GM18873 (cell line): ENCODE measurements around the gene SPAG7.

Experiments used
- ATAC-seq: cut with Tn5 transposase; IDR thresholded peaks from one replicate; pipeline ENCODE4 v1.9.1; 2021; ENCODE audit warnings: mild to moderate bottlenecking, moderate library complexity, moderate number of reproducible peaks; ENCODE audit not compliant: unreplicated experiment, low FRiP score

The SPAG7 gene

DNA sequence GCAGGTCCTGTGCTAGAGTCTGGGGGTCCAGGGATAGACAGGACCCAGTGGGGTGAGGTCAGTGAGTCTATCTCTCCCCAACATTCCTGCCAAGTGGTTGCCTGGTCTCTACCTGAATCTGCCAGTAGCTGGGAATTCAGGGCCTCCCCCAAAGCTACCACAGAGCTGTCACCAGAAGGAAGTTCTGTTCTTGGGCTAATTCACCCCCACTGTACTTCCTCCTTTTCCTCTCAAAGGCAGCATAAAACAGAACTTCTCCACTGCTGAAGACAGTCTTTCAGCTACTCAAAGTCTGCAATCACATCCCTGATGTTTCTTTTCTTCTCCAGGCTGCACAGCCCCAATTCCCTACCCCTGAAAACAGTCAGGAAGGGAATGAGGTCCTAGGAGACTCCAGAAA is 11.1 kb upstream of the SPAG7 start:
- no peak for ATAC-seq

DNA sequence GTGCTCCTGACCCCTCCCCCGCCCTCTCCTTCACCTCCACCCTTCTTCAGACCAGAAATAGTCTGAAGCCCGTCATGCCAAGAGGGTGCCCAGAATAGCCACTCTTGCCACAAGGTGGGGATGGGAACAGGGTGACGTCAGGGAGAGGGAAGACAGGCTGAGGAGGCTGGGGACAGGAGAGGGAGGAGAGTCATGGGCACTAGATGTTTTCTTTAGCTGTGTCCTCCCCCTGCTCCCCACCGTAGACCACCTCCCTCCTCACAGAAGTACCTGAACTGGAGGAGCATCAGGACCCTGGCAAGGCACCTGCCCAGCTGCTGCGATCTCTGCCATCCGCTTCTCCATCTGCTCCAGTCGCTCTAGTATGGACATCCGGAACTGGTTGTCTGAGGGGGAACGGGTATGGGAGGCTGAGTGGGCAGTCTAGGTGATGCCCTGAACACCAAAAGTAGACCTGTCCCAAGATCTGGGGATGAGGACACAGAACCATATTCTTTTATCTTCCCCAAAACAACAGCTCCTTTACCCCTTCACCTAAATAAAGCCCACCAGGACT is 6.6 kb upstream of the SPAG7 start:
- ATAC-seq: no peak

DNA sequence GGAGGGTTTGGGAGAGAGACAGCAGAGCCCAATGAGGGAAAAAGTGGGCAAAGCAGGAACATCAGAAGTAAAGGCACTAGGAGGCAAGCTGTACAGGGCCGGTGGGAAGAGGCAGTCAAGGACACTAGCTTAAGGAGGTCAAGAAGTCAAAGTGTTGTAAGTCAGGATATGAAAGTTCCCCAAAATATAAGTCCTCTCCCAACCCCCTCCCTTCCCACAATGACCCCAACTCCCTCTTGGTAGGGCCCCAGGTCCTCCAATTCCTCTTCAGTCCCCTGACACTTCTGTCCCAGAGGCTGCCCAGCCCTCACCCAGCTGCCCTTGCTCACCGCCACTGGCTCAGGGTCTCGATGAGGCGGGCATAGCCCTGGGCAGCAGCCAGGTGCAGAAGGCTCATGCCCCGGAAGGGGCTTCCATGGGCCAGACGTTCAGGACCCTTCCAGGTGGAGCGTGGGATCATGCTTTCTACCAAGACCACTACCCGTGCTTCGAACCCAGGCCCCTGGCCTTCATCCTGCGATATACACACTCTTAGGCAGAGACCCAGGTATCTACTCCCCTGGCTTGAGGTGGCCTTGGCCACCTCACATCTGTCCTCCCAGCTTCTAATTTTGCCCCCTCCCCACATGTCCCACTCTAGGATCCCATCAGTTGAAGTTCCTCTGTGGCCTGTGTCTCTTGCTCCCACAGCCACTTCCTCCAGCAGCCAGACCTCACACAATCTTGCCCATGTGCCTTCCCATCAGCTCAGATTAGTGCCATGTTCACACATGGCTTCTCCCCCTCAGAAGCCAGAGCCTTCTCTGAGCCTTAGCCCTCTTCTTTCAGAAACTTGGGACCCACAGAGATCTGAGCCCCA is 5.9 kb upstream of the SPAG7 start:
- no peak for ATAC-seq

DNA sequence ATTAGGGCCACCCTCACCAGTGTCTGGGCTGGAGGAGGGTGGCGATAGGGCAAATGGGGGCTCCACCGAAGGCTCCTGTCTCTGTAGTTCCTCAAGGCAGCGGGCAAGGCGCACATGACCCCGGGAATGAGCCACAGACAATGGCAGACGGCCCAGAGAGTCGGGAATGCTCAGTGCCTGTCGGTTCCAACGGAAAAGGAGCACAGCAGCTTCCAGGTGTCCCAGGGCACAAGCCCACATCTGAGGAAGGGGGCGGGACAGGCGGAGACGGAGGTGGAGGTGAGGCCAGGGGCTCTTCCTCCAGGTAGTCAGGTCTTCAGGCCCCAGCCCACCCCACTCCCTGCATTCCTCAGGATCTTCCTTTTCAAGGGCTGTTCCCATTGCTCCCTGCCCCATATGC is 5.1 kb upstream of the SPAG7 start:
- no peak for ATAC-seq

DNA sequence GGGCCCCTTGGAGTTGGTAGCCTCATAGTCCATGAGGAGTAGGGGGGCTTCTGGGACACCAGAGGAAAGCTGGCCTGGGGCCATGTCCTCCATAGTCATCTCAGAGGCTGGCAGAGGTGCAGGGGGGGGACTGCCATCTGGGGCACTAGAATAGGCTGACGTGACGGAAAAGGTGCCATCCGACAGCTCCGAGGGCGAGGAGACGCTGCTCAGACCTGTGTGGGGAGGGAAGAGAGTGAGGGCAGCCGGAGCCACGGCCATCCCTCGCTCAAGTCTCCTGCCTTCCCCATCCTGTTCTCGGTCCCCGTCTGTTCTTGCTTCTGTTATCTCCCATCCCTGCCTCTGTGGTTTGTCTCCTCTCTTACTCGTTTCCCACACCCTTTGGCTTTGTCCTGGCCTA is 4.7 kb upstream of the SPAG7 start:
- no peak for ATAC-seq

DNA sequence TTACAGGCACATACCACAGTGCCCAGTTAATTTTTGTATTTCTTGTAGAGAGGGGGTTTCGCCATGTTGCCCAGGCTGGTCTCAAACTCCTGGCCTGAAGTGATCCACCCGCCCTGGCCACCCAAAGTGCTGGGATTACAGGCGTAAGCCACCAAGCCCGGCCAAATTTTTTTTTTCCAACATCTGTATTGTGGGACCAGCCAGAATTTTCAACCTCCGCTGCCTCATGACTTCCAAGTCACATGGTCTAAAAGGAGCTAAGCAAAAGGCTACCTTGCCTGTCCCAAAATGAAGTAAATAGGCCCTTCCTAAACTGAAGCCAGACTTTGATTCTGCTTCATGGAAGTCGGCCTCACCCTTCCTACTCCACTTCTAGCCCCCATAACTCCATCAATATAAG is 4.2 kb upstream of the SPAG7 start:
- no peak for ATAC-seq

DNA sequence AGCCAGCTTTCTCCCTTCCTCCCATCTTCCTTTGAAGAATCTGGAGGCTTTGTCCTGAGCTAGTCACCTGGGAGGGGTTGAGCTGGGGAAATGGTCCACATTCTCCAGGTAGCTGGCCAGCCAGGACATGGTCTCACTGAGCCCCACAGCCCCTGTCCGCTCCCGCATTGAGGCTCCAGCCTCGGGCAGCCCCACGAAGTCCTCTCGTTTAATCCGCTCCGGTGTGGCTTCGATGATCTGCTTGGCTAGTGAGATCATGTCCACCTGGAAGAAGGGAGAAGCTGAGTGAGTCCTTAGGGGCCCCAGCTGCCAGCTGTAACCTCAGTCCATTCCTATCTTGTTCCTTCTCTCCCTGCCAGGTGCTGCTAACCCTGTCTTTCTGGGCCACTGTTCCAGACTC is 2.7 kb upstream of the SPAG7 start:
- ATAC-seq: no peak

DNA sequence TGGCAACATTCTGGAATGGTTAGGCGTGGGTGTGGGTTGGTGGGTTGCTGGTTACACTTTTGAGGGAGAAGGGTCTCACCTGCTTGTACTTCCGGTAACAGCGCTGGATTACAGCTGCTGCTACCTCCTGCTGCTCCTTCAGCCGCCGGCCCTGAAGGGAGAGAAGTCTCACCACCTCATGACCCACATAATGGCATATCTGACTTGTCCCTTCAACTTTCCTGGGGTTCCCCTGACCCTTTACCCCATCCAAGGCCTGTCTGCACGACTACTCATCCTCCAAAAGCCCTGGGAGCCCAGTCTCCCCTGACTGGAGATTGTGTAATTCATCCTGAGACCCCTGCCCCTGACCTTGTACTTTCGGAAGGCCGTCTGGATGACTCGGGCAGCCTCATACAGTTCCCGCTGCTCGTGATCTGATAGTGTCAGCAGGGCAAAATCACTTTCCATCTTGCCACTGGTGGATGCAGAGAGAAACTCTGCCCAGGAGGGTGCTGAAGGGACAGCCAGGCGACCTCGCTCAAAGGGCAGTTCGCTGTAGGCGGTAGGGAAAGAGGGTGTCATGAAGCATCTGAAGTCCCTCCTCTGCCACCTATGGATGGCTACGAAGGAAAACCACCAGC is 2.0 kb upstream of the SPAG7 start:
- no peak for ATAC-seq

DNA sequence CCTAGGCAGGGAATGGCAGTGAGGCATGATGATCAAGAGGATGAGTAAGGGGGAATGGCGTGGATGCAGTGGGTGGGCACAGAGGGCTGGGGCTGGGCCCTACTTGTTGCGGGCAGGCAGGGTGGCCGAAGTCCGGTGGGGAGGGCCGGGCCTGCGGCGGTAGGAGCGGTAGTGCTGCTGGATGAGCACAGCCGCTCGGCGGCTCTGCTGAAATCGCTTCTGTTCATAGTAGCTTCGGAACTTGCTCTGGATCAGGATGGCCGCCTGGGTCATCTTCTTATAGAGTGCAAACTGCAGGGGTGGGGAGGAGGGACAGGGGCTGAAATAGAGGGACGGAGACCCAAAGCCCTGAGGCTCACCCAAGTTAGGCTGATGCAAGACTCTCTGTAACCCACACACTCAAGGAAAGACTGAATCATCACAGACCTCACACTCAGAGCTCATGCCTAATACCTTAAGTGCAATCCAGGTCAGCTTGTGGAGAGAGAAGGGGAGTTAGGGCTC is 1.5 kb upstream of the SPAG7 start:
- no peak for ATAC-seq

DNA sequence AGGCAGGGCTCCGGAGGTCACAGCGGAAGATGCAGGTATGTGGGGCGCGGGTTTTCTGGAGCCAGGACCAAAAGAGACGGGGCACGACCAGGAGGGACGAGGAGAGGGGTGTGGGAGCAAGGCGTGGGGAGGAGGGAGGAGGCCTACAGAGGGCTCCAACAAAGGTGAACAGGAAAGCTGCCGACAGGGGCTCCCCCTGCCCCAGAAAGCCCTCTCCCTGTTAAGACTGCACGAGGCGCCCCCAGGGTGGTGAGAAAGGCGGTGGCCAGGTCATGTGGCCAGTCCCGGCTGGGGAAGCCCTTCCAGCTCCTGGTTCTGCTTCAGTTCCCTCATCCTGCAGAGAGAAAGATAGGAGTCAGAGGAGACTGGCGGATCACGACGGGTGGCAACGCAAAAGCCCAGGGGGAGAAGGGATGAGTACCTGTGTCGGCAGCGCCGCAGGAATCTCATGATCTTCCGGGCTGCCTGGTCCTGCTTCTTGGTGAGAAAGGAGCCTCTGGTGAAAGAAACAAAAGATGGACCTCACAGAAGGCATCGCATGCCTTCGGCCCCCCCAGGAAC is 949 bp upstream of the SPAG7 start:
- ATAC-seq: no peak

DNA sequence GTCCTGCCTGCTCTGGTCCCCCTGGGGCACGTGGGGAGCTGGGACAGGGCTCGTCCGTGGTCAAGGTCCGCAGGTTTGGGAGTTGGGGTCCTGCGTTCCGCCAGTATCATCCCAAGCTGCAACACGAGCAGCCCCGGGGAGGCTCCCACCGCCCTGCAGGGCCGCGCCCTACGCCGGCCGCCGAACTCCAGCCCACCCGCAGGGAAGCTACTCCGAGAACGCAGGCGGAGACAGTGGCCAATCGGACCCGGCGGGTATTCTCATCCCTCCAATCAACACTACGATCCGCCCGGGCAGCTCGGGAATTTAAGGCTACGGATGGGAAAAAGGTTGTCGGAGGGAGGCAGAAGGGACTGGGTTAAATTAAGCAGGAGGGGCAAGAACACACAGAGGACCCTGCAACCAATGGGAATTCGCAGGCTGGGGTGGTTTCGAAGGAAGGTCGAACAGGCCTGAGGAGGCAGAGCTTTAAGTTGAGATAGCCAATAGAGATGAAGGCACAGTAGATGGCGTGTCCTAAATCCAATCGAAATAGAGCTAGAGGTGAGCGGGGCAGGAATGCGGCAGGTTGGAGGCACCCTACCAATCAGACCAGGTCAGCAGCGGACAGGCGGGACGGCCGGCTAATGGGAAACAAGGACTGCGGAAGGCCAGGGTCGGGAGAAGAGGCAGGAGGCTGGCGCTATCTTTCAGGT is 626 bp downstream of the SPAG7 start:
- ATAC-seq: peak; percentile 79

DNA sequence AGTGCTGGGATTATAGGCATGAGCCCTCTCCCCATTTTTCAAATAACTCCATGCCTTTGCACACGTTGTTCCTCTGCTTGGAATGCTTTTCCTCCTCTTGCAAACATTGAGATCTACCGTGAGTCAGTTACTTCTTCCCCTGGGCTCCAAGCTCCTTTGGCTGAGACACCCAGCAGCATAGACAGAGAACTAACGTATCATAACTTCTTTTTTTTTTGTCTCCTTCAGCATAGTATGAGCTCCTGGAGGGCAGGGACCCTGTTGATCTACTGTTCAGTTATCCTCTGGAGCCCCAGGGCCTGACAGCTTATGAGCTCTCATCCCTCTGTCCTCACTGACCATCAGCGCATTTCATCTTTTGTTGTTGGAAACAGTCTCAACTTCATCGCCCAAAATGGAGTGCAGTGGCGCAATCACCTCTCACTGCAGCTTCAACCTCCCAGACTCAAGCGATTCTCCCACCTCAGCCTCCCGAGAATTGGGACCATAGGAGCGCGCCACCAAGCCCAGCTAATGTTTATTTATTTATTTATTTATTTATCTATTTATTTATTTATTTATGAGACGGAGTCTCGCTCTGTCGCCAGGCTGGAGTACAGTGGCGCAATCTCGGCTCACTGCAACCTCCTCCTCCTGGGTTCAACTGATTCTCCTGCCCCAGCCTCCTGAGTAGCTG is 2.2 kb downstream of the SPAG7 start:
- ATAC-seq: no peak

DNA sequence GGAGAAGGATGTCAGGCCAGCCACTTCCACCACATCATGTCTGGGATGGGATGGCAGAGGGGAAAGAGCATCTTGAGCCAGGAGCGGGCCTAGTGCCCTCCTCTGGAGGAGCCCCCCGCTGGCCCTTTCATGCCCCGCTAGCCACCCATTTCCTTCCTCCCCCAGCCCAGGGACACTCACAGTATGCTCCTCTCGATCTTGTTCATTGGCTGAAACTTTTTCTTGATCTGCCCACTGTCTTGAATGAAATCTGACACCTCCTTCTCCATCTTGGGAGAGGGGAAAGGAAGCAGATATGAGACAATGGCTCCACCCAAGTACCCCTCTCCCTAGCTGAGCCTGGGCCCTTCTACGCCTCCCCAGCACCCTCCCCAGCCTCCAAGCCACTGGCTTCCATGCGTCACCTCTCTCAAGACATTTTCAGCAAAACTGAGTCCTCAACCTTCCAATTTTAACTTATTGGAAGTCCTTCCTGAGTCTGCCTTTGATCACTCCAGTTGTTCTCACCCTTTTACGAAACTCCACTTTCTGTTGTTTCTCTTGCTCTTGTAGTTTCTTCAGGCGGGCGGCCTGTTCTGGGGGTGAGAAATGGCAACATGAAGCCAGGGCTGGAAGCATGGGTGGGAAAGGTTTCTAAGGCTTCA is 7.2 kb downstream of the SPAG7 start:
- ATAC-seq: no peak

DNA sequence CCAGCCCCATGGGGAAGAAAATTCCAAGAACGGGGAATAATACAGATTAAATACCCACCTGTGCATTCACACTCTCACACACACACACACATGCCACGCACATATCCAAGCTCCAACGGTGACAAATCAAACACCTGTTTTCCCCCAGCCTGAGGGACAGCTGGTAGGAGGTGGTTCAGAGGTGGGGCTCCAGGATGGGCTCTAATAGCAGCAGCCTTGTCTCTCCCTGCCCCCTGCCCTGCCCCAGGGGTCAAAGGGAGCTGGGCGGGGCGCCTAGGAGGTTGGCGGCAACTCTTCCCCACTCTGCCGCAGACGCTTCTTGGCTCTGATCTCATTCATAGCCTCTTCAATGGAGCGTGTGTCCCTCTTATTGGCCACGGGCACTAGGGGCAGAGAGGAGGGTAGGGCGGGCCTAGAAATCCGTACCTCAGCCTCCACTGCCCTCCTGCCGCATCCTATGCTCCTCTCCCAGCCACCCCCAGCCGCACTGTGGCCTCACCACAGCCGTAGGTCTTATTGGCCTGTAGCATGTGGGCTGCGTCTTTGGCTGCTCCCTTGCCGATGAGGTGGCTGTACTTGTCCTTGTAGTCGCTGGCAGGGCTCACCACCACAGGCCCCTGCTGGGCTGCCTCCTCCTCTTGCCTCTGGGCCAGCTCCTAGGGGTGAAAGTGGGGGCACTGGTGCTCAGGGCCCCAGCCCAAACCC is 8.2 kb downstream of the SPAG7 start:
- no peak for ATAC-seq

DNA sequence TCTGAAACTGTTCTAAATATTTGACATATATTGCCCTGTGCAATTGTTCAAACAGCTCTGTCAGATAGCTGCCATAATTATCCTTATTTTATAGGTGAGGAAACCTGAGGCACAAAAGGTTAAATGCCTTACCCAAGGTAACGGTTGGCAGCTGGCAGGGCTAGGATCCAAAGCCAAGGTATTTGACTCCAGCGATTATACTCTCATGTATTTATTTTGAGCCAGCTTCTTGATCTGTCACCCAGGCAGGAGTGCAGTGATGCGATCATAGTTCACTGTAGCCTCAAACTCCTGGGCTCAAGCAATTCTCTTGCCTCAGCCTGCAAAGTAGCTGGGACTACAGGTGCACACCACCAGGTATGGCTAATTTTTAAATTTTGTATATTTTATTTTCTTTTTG is 9.5 kb downstream of the SPAG7 start:
- no peak for ATAC-seq

DNA sequence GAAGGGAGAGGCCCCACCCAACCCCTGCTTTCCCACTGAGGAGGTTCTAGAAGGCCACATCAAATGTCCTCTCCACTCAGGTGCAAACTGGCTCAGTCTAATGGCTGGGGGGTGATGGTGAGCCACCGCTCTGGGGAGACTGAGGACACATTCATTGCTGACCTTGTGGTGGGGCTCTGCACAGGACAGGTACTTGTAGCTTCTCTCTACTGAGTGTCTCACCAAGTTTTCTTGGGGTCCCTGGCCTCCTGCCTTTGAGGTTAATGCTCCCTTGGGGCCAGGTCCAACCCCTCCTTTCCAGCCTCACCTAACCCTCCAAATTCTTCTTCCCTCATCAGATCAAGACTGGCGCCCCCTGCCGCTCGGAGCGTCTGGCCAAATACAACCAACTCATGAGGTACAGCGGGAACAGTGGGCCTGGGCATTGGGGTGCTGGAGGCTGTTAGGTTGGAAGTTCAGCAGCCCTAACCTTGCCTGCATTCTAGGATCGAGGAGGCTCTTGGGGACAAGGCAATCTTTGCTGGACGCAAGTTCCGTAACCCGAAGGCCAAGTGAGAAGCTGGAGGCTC is 11.0 kb downstream of the SPAG7 start:
- ATAC-seq: no peak

DNA sequence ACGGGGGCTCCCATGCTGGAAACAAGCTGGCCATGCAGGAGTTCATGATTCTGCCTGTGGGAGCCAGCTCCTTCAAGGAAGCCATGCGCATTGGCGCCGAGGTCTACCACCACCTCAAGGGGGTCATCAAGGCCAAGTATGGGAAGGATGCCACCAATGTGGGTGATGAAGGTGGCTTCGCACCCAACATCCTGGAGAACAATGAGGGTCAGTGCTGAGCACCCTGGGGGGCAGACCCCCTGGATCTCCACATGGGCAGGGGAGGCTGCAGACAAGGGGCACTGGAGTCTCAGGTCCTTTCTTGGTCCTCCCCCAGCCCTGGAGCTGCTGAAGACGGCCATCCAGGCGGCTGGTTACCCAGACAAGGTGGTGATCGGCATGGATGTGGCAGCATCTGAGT is 12.5 kb downstream of the SPAG7 start:
- no peak for ATAC-seq

DNA sequence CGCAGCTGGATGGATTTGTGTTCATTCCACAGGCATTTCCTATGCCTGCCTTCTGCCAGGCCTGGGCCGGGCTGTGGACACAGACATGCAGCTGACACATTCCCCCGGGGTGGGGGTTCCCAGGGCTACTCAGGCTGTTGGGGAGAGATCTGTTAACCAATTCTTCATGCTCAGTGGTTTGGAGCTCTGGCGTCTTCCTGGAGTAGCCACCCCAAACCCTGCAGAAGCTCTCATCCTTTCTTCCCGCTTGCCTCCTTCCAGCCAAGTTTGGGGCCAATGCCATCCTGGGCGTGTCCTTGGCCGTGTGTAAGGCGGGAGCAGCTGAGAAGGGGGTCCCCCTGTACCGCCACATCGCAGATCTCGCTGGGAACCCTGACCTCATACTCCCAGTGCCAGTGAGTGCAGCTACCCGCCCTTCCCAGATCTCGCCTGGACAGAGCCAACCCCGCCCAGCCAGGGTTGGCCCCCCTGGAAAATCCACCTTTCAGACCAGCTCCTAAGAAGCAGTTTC is 14.1 kb downstream of the SPAG7 start:
- no peak for ATAC-seq

DNA sequence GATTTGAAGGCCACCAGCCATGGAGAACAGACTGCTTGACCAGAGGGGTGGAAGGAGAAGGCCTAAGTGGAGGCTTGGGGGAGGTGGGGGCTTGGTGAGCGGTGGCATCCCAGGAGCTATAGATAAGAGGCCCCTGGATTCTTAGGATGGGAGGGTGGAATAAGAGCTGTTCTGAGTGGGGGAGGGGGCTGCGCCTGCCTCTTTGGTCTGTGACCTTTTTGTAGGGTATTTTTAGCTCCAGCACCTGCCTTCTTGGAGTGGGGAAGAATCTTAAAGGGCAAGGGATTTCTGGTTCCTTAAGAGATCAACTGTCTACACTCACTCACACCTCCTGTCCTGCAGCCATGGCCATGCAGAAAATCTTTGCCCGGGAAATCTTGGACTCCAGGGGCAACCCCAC is 16.1 kb downstream of the SPAG7 start:
- ATAC-seq: no peak
